Effector memory CD4-positive, alpha-beta T cell (primary cell): ENCODE results near the gene CALD1.

Experiments
- DNase-seq, 3 donors: peaks; one replicate each; pipeline ENCODE4 v3.0.0-alpha.2; 2020
- H3K27ac ChIP-seq: 2 replicates; pipeline ENCODE4 v1.7.0; 2013; ENCODE audit warnings: mild to moderate bottlenecking, low read length, moderate library complexity; ENCODE audit not compliant: insufficient read depth, poor library complexity, severe bottlenecking
- H3K27me3 ChIP-seq: replicated peaks from 2 replicates; pipeline ENCODE4 v1.7.0; 2013; ENCODE audit warnings: mild to moderate bottlenecking, low read length; ENCODE audit not compliant: insufficient read depth, control insufficient read depth, poor library complexity, severe bottlenecking
- H3K36me3 ChIP-seq: 2 replicates; pipeline ENCODE4 v1.7.0; 2013; ENCODE audit warnings: mild to moderate bottlenecking, low read length, moderate library complexity; ENCODE audit not compliant: control insufficient read depth, insufficient read depth
- H3K4me1 ChIP-seq: 2 replicates; pipeline ENCODE4 v1.7.0; 2013; ENCODE audit warnings: low read length, mild to moderate bottlenecking; ENCODE audit not compliant: control insufficient read depth, insufficient read depth, poor library complexity, severe bottlenecking
- H3K4me3 ChIP-seq: 2 replicates; pipeline ENCODE4 v1.7.0; 2013; ENCODE audit warnings: low read length, low read depth, mild to moderate bottlenecking; ENCODE audit not compliant: insufficient read depth, poor library complexity, severe bottlenecking
- H3K9me3 ChIP-seq: 2 replicates; pipeline ENCODE4 v1.7.0; 2013; ENCODE audit warnings: mild to moderate bottlenecking, low read length, moderate library complexity; ENCODE audit not compliant: control insufficient read depth
- total RNA-seq, 3 donors: gene quantifications; one replicate each; lab custom pipeline; 2026; lab: John Stamatoyannopoulos, UW

The CALD1 gene
- 0 to 0.17 (median 0.17) reads per million in 3 donors for total RNA-seq

GRCh38 chr7:134778941-134779740 is at the start of gene CALD1:
TSS of gene CALD1 (plus strand) at chr7:134779634. CDS start at chr7:134867734, 88,100 bp downstream.
- DNase-seq: no peak
- H3K27ac ChIP-seq: no peak within 1 kb of the TSS

GRCh38 chr7:134729895-134730294 is 49.5 kb upstream of the CALD1 start:
- H3K36me3 ChIP-seq: no peaks in the 10 kb centered on the region
- no peaks in the 10 kb centered on the region for H3K9me3 ChIP-seq
- H3K27me3 ChIP-seq: no peaks in the 10 kb centered on the region
- H3K4me3 ChIP-seq: no peak overlapping the region
- H3K4me1 ChIP-seq: no peaks in the 10 kb centered on the region
- DNase-seq: no peak
- no peak overlapping the region for H3K27ac ChIP-seq

More at GRCh38 chr7:134778941-134779740, at the start of gene CALD1:
- Histone ChIP-seq H3K4me1 (no peaks in the 10 kb centered on the region), H3K27me3 (no peaks in the 10 kb centered on the region), H3K4me3 (no peak within 1 kb of the TSS), H3K9me3 (no peaks in the 10 kb centered on the region), H3K36me3 (no peaks in the 10 kb centered on the region)

- no peaks in the 10 kb centered on the region for H3K27me3 ChIP-seq
- DNase-seq: no peak
- H3K27ac ChIP-seq: no peak overlapping the region
- no peaks in the 10 kb centered on the region for H3K4me1 ChIP-seq
- H3K36me3 ChIP-seq: no peaks in the 10 kb centered on the region
- H3K4me3 ChIP-seq: no peak overlapping the region
- no peaks in the 10 kb centered on the region for H3K9me3 ChIP-seq
These were observed 49.0 kb upstream of the CALD1 start for GRCh38 chr7:134730411-134730829.

- no peak for DNase-seq
- H3K36me3 ChIP-seq: no peaks in the 10 kb centered on the region
- H3K27me3 ChIP-seq: no peaks in the 10 kb centered on the region
- H3K4me3 ChIP-seq: no peak overlapping the region
- H3K4me1 ChIP-seq: no peaks in the 10 kb centered on the region
- no peak overlapping the region for H3K27ac ChIP-seq
- no peaks in the 10 kb centered on the region for H3K9me3 ChIP-seq
These were observed 47.8 kb upstream of the CALD1 start for GRCh38 chr7:134731616-134732015.

GRCh38 chr7:134732728-134733127 is 46.7 kb upstream of the CALD1 start:
- Histone ChIP-seq H3K4me1 (no peaks in the 10 kb centered on the region), H3K27me3 (no peaks in the 10 kb centered on the region), H3K27ac (no peak overlapping the region), H3K9me3 (no peaks in the 10 kb centered on the region), H3K36me3 (no peaks in the 10 kb centered on the region), H3K4me3 (no peak overlapping the region)
- DNase-seq: no peak

- H3K27ac ChIP-seq: no peak overlapping the region
- H3K4me1 ChIP-seq: no peaks in the 10 kb centered on the region
- H3K4me3 ChIP-seq: no peak overlapping the region
- H3K36me3 ChIP-seq: no peaks in the 10 kb centered on the region
- DNase-seq: no peak
- H3K9me3 ChIP-seq: no peaks in the 10 kb centered on the region
- no peaks in the 10 kb centered on the region for H3K27me3 ChIP-seq
These were observed 43.1 kb upstream of the CALD1 start for GRCh38 chr7:134736381-134736780.

- no peaks in the 10 kb centered on the region for H3K4me1 ChIP-seq
- H3K9me3 ChIP-seq: no peaks in the 10 kb centered on the region
- no peaks in the 10 kb centered on the region for H3K27me3 ChIP-seq
- H3K27ac ChIP-seq: no peak overlapping the region
- H3K4me3 ChIP-seq: no peak overlapping the region
- DNase-seq: no peak
- H3K36me3 ChIP-seq: no peaks in the 10 kb centered on the region
These were observed 41.7 kb upstream of the CALD1 start for GRCh38 chr7:134737566-134738345.

GRCh38 chr7:134739362-134739761 is 40.1 kb upstream of the CALD1 start:
- Histone ChIP-seq H3K4me1 (no peaks in the 10 kb centered on the region), H3K36me3 (no peaks in the 10 kb centered on the region), H3K9me3 (no peaks in the 10 kb centered on the region), H3K27me3 (no peaks in the 10 kb centered on the region), H3K27ac (no peak overlapping the region), H3K4me3 (no peak overlapping the region)
- no peak for DNase-seq

GRCh38 chr7:134740376-134740775 is 39.1 kb upstream of the CALD1 start:
- no peak overlapping the region for H3K4me3 ChIP-seq
- H3K27me3 ChIP-seq: no peaks in the 10 kb centered on the region
- H3K27ac ChIP-seq: no peak overlapping the region
- no peaks in the 10 kb centered on the region for H3K9me3 ChIP-seq
- DNase-seq: no peak
- H3K36me3 ChIP-seq: no peaks in the 10 kb centered on the region
- no peaks in the 10 kb centered on the region for H3K4me1 ChIP-seq
